ENCODE measurements around the gene SUB1.

GRCh38 chr5:32589942-32590869, 4.8 kb downstream of the SUB1 start:
- TF ChIP-seq POLR2AphosphoS5 (IDR thresholded peaks at IDR 0.05; ENCODE audit: low read depth, low read length) (peak; percentile 23; the same call in 1 of the 2 replicates), REST (IDR thresholded peaks at IDR 0.05; ENCODE audit: insufficient read depth in 1 of 2, low read depth in 2 of 2, low read length in 2 of 2) (no peak), TAF1 (IDR thresholded peaks at IDR 0.05; ENCODE audit: borderline replicate concordance, insufficient read depth, low read length) (no peak), SIN3A (IDR thresholded peaks at IDR 0.05; ENCODE audit: borderline replicate concordance, insufficient read depth, low read length) (no peak)
